Measurements from ENCODE around the gene SMLR1. TPM values are rescaled to one million over a fixed set of nuclear protein-coding genes. Genes with fewer than 3 reads are reported as not detected.

SMLR1 gene
- total and polyA plus RNA-seq, 9 of the 15 experiments (the other 6 are each of a cell fraction or from before 2014, with no cell fraction given), result not detected

DNA sequence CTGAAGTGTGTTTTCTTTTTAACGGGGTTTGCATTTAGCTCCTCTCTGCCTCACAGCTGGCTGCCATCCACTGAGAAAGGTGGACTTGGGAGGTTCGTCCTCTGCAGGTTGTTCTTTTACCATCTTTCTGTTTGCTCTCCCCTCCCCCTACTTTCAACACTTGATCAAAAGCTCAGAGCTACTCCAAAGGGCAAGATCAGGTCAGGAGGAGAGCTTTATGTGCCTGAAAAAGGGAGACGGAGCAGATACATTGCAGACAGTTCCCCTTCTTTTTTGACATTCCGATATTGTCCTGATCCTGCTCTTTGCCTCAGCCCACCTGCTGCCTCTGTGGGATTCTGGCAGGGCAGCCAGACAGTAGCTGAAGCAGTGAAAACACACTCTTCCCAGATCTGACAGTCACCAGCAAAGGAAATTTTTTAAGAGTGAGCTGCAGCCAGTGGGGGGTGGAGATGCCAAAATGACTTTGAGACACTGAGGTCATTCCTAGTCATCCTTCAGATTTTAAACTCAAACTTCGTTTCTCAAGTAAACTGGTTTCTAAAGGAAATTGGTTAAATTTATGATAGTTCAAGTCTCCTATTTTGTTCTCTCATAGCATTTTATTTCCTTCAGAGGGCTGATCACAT, 26.5 kb downstream of the SMLR1 start (continued):
- TF ChIP-seq, protein P1, sequence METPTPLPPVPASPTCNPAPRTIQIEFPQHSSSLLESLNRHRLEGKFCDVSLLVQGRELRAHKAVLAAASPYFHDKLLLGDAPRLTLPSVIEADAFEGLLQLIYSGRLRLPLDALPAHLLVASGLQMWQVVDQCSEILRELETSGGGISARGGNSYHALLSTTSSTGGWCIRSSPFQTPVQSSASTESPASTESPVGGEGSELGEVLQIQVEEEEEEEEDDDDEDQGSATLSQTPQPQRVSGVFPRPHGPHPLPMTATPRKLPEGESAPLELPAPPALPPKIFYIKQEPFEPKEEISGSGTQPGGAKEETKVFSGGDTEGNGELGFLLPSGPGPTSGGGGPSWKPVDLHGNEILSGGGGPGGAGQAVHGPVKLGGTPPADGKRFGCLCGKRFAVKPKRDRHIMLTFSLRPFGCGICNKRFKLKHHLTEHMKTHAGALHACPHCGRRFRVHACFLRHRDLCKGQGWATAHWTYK (CRISPR knock-in tag; IDR thresholded peaks at IDR 0.05), result no peak
- no peak for TF ChIP-seq SIN3A (IDR thresholded peaks at IDR 0.05; ENCODE audit: borderline replicate concordance in 2 of 2, control insufficient read depth in 1 of 2, low read depth in 2 of 2, low read length in 2 of 2)
- no peak for TF ChIP-seq NR4A1 (CRISPR knock-in tag; IDR thresholded peaks at IDR 0.05)
- TF ChIP-seq NR4A1 (tag; IDR thresholded peaks at IDR 0.05), result no peak
- TF ChIP-seq CBX1 (IDR thresholded peaks at IDR 0.05; ENCODE audit: low read depth), result no peak
- TF ChIP-seq FOXK1 (CRISPR knock-in tag; IDR thresholded peaks at IDR 0.05; ENCODE audit: borderline replicate concordance), result no peak
- no peak for TF ChIP-seq ZNF436 (CRISPR knock-in tag; IDR thresholded peaks at IDR 0.05)
- TF ChIP-seq, protein P2, sequence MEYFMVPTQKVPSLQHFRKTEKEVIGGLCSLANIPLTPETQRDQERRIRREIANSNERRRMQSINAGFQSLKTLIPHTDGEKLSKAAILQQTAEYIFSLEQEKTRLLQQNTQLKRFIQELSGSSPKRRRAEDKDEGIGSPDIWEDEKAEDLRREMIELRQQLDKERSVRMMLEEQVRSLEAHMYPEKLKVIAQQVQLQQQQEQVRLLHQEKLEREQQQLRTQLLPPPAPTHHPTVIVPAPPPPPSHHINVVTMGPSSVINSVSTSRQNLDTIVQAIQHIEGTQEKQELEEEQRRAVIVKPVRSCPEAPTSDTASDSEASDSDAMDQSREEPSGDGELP (CRISPR knock-in tag; IDR thresholded peaks at IDR 0.05; ENCODE audit: borderline replicate concordance), result no peak
- no peak for TF ChIP-seq EP300 (IDR thresholded peaks at IDR 0.05; ENCODE audit: low read length)
- TF ChIP-seq ZNF324 (CRISPR knock-in tag; IDR thresholded peaks at IDR 0.05), result no peak
- TF ChIP-seq, protein P3, sequence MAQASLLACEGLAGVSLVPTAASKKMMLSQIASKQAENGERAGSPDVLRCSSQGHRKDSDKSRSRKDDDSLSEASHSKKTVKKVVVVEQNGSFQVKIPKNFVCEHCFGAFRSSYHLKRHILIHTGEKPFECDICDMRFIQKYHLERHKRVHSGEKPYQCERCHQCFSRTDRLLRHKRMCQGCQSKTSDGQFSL (CRISPR knock-in tag; IDR thresholded peaks at IDR 0.05), result no peak
- TF ChIP-seq, protein P3 (tag; IDR thresholded peaks at IDR 0.05), result no peak
- no peak for TF ChIP-seq KAT7 (CRISPR knock-in tag; IDR thresholded peaks at IDR 0.05; ENCODE audit: borderline replicate concordance)

All from K562 (cell line).